ENCODE results near the gene MRPL2.

GRCh38 chr6:43012364-43012763, 46.9 kb downstream of the MRPL2 start:
- no peak for TF ChIP-seq EZH2 (IDR thresholded peaks at IDR 0.05; ENCODE audit: borderline replicate concordance, low read length)
- no peak for TF ChIP-seq CTCF (IDR thresholded peaks at IDR 0.05; ENCODE audit: low read length)
